ENCODE results near the gene INPP4B.
A peak's percentile ranks its signal among the peaks of the same experiment; 100 is the strongest.

The INPP4B gene

GRCh38 chr4:142583708-142584107 is 262.4 kb downstream of the INPP4B start:
- FAIRE-seq (no peak), DNase-seq (ENCODE audit: low spot score) (no peak)

- DNase-seq (ENCODE audit: low spot score) (no peak), FAIRE-seq (no peak)
Measured at GRCh38 chr4:142582340-142582739, 263.8 kb downstream of the INPP4B start.

- DNase-seq (ENCODE audit: low spot score) (no peak), FAIRE-seq (no peak)
Measured at GRCh38 chr4:142581881-142582280, 264.2 kb downstream of the INPP4B start.

GRCh38 chr4:142579443-142579842 is 266.7 kb downstream of the INPP4B start:
- FAIRE-seq = no peak
- DNase-seq (ENCODE audit: low spot score) = no peak

GRCh38 chr4:142574306-142574705 is 271.8 kb downstream of the INPP4B start:
- FAIRE-seq (no peak), DNase-seq (ENCODE audit: low spot score) (no peak)

- DNase-seq (ENCODE audit: low spot score) (no peak), FAIRE-seq (no peak)
Measured at GRCh38 chr4:142572071-142572470, 274.0 kb downstream of the INPP4B start.

- no peak for DNase-seq (ENCODE audit: low spot score)
- FAIRE-seq = no peak
Measured at GRCh38 chr4:142567620-142568451, 278.3 kb downstream of the INPP4B start.

GRCh38 chr4:142567199-142567598 is 278.9 kb downstream of the INPP4B start:
- DNase-seq (ENCODE audit: low spot score) (no peak), FAIRE-seq (no peak)

GRCh38 chr4:142566777-142567176 is 279.3 kb downstream of the INPP4B start:
- no peak for FAIRE-seq

GRCh38 chr4:142566243-142566642 is 279.9 kb downstream of the INPP4B start:
- FAIRE-seq = no peak
- DNase-seq (ENCODE audit: low spot score) = no peak

More at GRCh38 chr4:142566777-142567176, 279.3 kb downstream of the INPP4B start:
- no peak for DNase-seq (ENCODE audit: low spot score)

- FAIRE-seq (no peak), DNase-seq (ENCODE audit: low spot score) (no peak)
Measured at GRCh38 chr4:142565771-142566170, 280.3 kb downstream of the INPP4B start.

GRCh38 chr4:142563682-142564291 is 282.3 kb downstream of the INPP4B start:
- DNase-seq (ENCODE audit: low spot score) (peak; percentile 23), FAIRE-seq (no peak)

- FAIRE-seq = no peak
- DNase-seq (ENCODE audit: low spot score) = no peak
Measured at GRCh38 chr4:142559986-142560385, 286.1 kb downstream of the INPP4B start.

- DNase-seq (ENCODE audit: low spot score) = no peak
- no peak for FAIRE-seq
Measured at GRCh38 chr4:142558851-142559250, 287.2 kb downstream of the INPP4B start.

GRCh38 chr4:142557239-142557801 is 288.8 kb downstream of the INPP4B start:
- DNase-seq (ENCODE audit: low spot score) (no peak), FAIRE-seq (no peak)

GRCh38 chr4:142556570-142557238 is 289.4 kb downstream of the INPP4B start:
- FAIRE-seq = no peak
- DNase-seq (ENCODE audit: low spot score) = no peak

GRCh38 chr4:142556048-142556447 is 290.1 kb downstream of the INPP4B start:
- FAIRE-seq (no peak), DNase-seq (ENCODE audit: low spot score) (no peak)

- DNase-seq (ENCODE audit: low spot score) (no peak), FAIRE-seq (no peak)
Measured at GRCh38 chr4:142554412-142554811, 291.7 kb downstream of the INPP4B start.

- FAIRE-seq = no peak
- DNase-seq (ENCODE audit: low spot score) = no peak
Measured at GRCh38 chr4:142551517-142552305, 294.4 kb downstream of the INPP4B start.

GRCh38 chr4:142550965-142551364 is 295.1 kb downstream of the INPP4B start:
- no peak for FAIRE-seq
- DNase-seq (ENCODE audit: low spot score) = no peak

Data from urothelium cell line (cell line).